ENCODE measurements around the gene KCNK4. TPM values are rescaled to one million over a fixed set of nuclear protein-coding genes. Genes with fewer than 3 reads are reported as not detected.

The KCNK4 gene
- total RNA-seq, 1 donor from 2014 or later: 0.47 TPM

DNA sequence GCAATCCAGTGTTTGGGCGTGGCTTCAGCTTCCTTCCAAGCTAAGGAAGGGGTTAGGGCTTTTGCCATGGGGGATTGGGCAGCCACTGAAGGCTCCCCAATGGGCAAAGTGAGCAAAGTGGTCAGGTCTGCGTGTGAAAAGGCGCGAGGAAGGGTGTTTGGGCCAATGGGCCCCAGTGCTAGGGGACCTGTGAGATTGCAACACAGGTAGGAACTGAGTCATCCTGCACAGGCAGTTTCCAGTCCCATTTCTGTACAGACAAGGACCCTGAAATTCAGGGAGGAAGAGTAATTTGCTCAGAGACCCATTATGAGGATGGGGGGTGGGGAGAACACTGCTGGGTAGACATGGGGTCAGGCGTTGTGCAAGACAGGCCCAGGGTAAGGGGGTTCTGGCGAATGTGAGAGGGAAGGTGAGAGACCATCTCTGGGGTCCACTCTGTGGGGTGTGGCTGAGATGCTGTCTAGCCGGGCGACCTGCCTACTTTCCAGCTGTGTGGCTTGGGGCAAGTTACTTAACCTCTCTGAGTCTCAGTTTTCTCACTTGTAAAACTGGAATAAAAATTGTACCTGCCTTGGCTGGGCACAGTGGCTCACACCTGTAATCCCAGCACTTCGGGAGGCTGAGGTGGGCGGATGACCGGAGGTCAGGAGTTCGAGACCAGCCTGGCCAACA is 56.2 kb downstream of the KCNK4 start:
- H3K27ac Mint-ChIP-seq (ENCODE audit: unreplicated experiment): peak overlapping the region; percentile 38
- TF ChIP-seq, protein P1, sequence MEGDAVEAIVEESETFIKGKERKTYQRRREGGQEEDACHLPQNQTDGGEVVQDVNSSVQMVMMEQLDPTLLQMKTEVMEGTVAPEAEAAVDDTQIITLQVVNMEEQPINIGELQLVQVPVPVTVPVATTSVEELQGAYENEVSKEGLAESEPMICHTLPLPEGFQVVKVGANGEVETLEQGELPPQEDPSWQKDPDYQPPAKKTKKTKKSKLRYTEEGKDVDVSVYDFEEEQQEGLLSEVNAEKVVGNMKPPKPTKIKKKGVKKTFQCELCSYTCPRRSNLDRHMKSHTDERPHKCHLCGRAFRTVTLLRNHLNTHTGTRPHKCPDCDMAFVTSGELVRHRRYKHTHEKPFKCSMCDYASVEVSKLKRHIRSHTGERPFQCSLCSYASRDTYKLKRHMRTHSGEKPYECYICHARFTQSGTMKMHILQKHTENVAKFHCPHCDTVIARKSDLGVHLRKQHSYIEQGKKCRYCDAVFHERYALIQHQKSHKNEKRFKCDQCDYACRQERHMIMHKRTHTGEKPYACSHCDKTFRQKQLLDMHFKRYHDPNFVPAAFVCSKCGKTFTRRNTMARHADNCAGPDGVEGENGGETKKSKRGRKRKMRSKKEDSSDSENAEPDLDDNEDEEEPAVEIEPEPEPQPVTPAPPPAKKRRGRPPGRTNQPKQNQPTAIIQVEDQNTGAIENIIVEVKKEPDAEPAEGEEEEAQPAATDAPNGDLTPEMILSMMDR (IDR thresholded peaks at IDR 0.05; ENCODE audit: partially characterized antibody, unreplicated experiment): no peak
- peaks cover 9% of the 10 kb centered on the region for H3K9me3 Mint-ChIP-seq (ENCODE audit: unreplicated experiment)
- DNase-seq: no peak
- H3K36me3 Mint-ChIP-seq (ENCODE audit: unreplicated experiment): no peaks in the 10 kb centered on the region
- H3K27me3 Mint-ChIP-seq (ENCODE audit: unreplicated experiment): peaks cover 11% of the 10 kb centered on the region
- peaks cover 5% of the 10 kb centered on the region for H3K4me1 Mint-ChIP-seq (ENCODE audit: low read depth, unreplicated experiment)
- H3K4me3 Mint-ChIP-seq (ENCODE audit: unreplicated experiment): no peak overlapping the region

DNA sequence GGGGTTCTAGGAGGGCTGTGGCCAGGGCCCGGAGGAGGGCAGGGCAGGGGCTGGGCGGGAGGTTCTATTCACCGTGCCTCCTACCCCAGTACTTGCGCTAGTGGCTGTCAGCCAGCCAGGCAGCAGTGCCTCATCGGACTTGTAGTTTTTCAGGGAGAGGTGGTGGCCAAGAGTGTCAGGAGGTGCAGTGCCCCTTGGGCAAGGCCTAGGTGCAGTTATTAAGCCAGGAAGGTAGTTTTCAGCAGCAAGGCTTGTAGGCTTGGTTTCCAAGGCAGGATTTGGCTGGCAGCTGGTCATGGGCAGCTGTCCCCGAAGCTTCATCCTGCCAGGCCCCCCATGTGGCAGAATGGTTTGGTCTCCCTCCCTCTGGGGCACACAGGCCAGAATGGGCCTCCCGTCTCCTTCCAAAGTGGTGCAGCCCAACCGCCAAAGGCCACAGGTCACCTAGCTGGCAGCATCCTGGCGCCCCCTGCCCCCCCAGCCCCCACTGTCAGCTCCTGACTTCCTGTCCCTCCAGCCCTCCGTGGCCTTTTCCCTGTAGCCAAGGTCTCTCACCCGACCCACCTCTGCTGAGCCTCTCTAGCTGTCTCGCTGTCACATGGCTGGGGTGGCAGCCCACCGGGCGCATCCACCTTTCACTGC is 57.4 kb downstream of the KCNK4 start:
- DNase-seq: peak; percentile 63
- H3K4me3 Mint-ChIP-seq (ENCODE audit: unreplicated experiment): no peak overlapping the region
- H3K36me3 Mint-ChIP-seq (ENCODE audit: unreplicated experiment): no peaks in the 10 kb centered on the region
- peaks cover 3% of the 10 kb centered on the region for H3K4me1 Mint-ChIP-seq (ENCODE audit: low read depth, unreplicated experiment)
- peaks cover 9% of the 10 kb centered on the region for H3K27me3 Mint-ChIP-seq (ENCODE audit: unreplicated experiment)
- TF ChIP-seq, protein P1 (IDR thresholded peaks at IDR 0.05; ENCODE audit: partially characterized antibody, unreplicated experiment): no peak
- peaks cover 9% of the 10 kb centered on the region for H3K9me3 Mint-ChIP-seq (ENCODE audit: unreplicated experiment)
- H3K27ac Mint-ChIP-seq (ENCODE audit: unreplicated experiment): peak overlapping the region; percentile 55

DNA sequence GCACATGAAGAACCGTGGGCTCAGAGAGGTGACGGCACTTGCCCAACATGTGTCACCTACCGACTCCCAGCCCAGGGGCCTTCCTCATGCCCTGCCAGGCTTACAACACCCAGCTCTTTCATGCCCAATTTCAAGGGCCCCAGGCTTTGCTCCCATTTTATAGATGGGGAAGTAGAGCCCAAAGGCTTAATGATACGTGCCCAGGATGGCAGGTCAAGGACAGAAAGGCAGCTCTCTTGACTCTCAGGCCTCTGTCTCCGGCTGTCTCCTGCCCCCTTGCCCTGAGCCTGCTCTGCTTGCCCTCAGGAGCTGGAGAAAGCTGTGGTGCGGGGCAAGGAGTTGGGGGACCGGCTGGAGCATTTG is 57.9 kb downstream of the KCNK4 start:
- TF ChIP-seq, protein P1 (IDR thresholded peaks at IDR 0.05; ENCODE audit: partially characterized antibody, unreplicated experiment): no peak
- Mint-ChIP-seq H3K36me3 (ENCODE audit: unreplicated experiment) (no peaks in the 10 kb centered on the region), H3K9me3 (ENCODE audit: unreplicated experiment) (peaks cover 9% of the 10 kb centered on the region), H3K4me1 (ENCODE audit: low read depth, unreplicated experiment) (peaks cover 3% of the 10 kb centered on the region), H3K4me3 (ENCODE audit: unreplicated experiment) (no peak overlapping the region), H3K27ac (ENCODE audit: unreplicated experiment) (peak overlapping the region; percentile 55), H3K27me3 (ENCODE audit: unreplicated experiment) (peaks cover 9% of the 10 kb centered on the region)
- DNase-seq: no peak

- Mint-ChIP-seq H3K27me3 (ENCODE audit: unreplicated experiment) (peaks cover 9% of the 10 kb centered on the region), H3K36me3 (ENCODE audit: unreplicated experiment) (no peaks in the 10 kb centered on the region), H3K27ac (ENCODE audit: unreplicated experiment) (no peak overlapping the region), H3K9me3 (ENCODE audit: unreplicated experiment) (peaks cover 9% of the 10 kb centered on the region), H3K4me1 (ENCODE audit: low read depth, unreplicated experiment) (peaks cover 3% of the 10 kb centered on the region), H3K4me3 (ENCODE audit: unreplicated experiment) (no peak overlapping the region)
- TF ChIP-seq, protein P1 (IDR thresholded peaks at IDR 0.05; ENCODE audit: partially characterized antibody, unreplicated experiment): no peak
- DNase-seq: no peak
Measured at GRCh38 chr11:64349404-64349803, 58.3 kb downstream of the KCNK4 start.

Small RNAs within 50 kb of the gene (microRNA-seq; reads per million reads assigned to microRNA genes)
- gene MIR7155 (ENCODE audit: unreplicated experiment): 5.9 reads per million, percentile 35 among the genes with 10 or more reads in this experiment

Other genes starting within 250 kb of the KCNK4 start
- 12.7 TPM for gene MACROD1, start 125.2 kb upstream of the KCNK4 start, total RNA-seq (ENCODE audit: unreplicated experiment)
- 160 TPM for gene STIP1, start 105.1 kb upstream of the KCNK4 start, total RNA-seq (ENCODE audit: unreplicated experiment)
- gene FERMT3, start 84.6 kb upstream of the KCNK4 start, total RNA-seq (ENCODE audit: unreplicated experiment): 2.0 TPM
- gene TRPT1, start 65.1 kb upstream of the KCNK4 start, total RNA-seq (ENCODE audit: unreplicated experiment): 39.0 TPM
- 37.0 TPM for gene NUDT22, start 65.0 kb upstream of the KCNK4 start, total RNA-seq (ENCODE audit: unreplicated experiment)
- gene DNAJC4, start 60.8 kb upstream of the KCNK4 start, total RNA-seq (ENCODE audit: unreplicated experiment): 30.5 TPM
- gene VEGFB, start 56.7 kb upstream of the KCNK4 start, total RNA-seq (ENCODE audit: unreplicated experiment): 12.3 TPM
- gene FKBP2, start 50.2 kb upstream of the KCNK4 start, total RNA-seq (ENCODE audit: unreplicated experiment): 31.4 TPM
- gene PPP1R14B, start 44.4 kb upstream of the KCNK4 start, total RNA-seq (ENCODE audit: unreplicated experiment): 348 TPM
- gene PLCB3, start 39.8 kb upstream of the KCNK4 start, total RNA-seq (ENCODE audit: unreplicated experiment): 36.2 TPM
- 47.0 TPM for gene BAD, start 6.6 kb upstream of the KCNK4 start, total RNA-seq (ENCODE audit: unreplicated experiment)
- gene GPR137, start 5.5 kb upstream of the KCNK4 start, total RNA-seq (ENCODE audit: unreplicated experiment): 52.5 TPM
- gene CATSPERZ, start 9.1 kb downstream of the KCNK4 start, total RNA-seq (ENCODE audit: unreplicated experiment): not detected
- 69.9 TPM for gene ESRRA, start 14.2 kb downstream of the KCNK4 start, total RNA-seq (ENCODE audit: unreplicated experiment)
- gene TRMT112, start 26.3 kb downstream of the KCNK4 start, total RNA-seq (ENCODE audit: unreplicated experiment): 93.1 TPM
- 418 TPM for gene PRDX5, start 26.8 kb downstream of the KCNK4 start, total RNA-seq (ENCODE audit: unreplicated experiment)
- gene CCDC88B, start 48.9 kb downstream of the KCNK4 start, total RNA-seq (ENCODE audit: unreplicated experiment): 83.6 TPM
- 3.2 TPM for gene RPS6KA4, start 67.9 kb downstream of the KCNK4 start, total RNA-seq (ENCODE audit: unreplicated experiment)